OCI-LY1 (cell line): ENCODE measurements around the gene PPP1R12B.
A peak's percentile ranks its signal among the peaks of the same experiment; 100 is the strongest.

Experiments used
- H2AFZ ChIP-seq: fragments of 200-600 bp; sonication (generic), shearing (Covaris generic); 2 replicates; pipeline ENCODE4 v1.6.0; 2014; ENCODE audit warnings: antibody characterized with exemption, mild to moderate bottlenecking, low read length
- H3F3A ChIP-seq: fragments of 200-600 bp; sonication (generic), shearing (Covaris generic); 2 replicates; pipeline ENCODE4 v1.6.0; 2014; ENCODE audit warnings: mild to moderate bottlenecking, antibody characterized with exemption, low read length, moderate library complexity; ENCODE audit not compliant: insufficient read depth
- H3K27ac ChIP-seq: fragments of 200-600 bp; sonication (generic); 2 replicates; pipeline ENCODE4 v1.5.1; 2014; ENCODE audit warnings: low read length, mixed run types, mild to moderate bottlenecking, low read depth; ENCODE audit not compliant: poor library complexity, severe bottlenecking
- H3K27me3 ChIP-seq: fragments of 200-600 bp; sonication (generic); 2 replicates; pipeline ENCODE4 v1.6.0; 2014; ENCODE audit warnings: antibody characterized with exemption, mild to moderate bottlenecking, low read length, moderate library complexity; ENCODE audit not compliant: insufficient read depth
- H3K36me3 ChIP-seq: fragments of 200-600 bp; sonication (generic); 2 replicates; pipeline ENCODE4 v1.6.1; 2014; ENCODE audit warnings: mild to moderate bottlenecking, antibody characterized with exemption, low read length, moderate library complexity, mixed read lengths; ENCODE audit not compliant: insufficient read depth
- H3K4me1 ChIP-seq: fragments of 200-600 bp; sonication (generic); 2 replicates; pipeline ENCODE4 v1.5.1; 2014; ENCODE audit warnings: mild to moderate bottlenecking, low read length, moderate library complexity; ENCODE audit not compliant: insufficient read depth, severe bottlenecking
- H3K4me2 ChIP-seq: fragments of 200-600 bp; sonication (generic), shearing (Covaris generic); 2 replicates; pipeline ENCODE4 v1.6.1; 2014; ENCODE audit warnings: low read length
- H3K4me3 ChIP-seq: fragments of 200-600 bp; sonication (generic); 2 replicates; pipeline ENCODE4 v1.5.1; 2014; ENCODE audit warnings: low read length, low read depth, mild to moderate bottlenecking, mixed read lengths; ENCODE audit not compliant: poor library complexity, severe bottlenecking
- H3K79me2 ChIP-seq: fragments of 200-600 bp; shearing (Covaris generic); 2 replicates; pipeline ENCODE4 v1.6.1; 2016; ENCODE audit warnings: mixed run types, low read length, mixed read lengths; ENCODE audit not compliant: insufficient read depth
- H3K9ac ChIP-seq: fragments of 200-600 bp; sonication (generic), shearing (Covaris generic); 2 replicates; pipeline ENCODE4 v1.6.1; 2014; ENCODE audit warnings: mild to moderate bottlenecking, low read length, mixed read lengths
- H3K9me2 ChIP-seq: fragments of 200-600 bp; sonication (generic), shearing (Covaris generic); 2 replicates; pipeline ENCODE4 v1.6.1; 2014; ENCODE audit warnings: low read depth, mild to moderate bottlenecking, low read length, mixed read lengths
- H3K9me3 ChIP-seq: fragments of 200-600 bp; shearing (Covaris generic); 2 replicates; pipeline ENCODE4 v1.6.1; 2014; ENCODE audit warnings: low read length, mixed read lengths
- H4K20me1 ChIP-seq: fragments of 200-600 bp; sonication (generic), shearing (Covaris generic); 2 replicates; pipeline ENCODE4 v1.6.0; 2016; ENCODE audit warnings: mild to moderate bottlenecking, low read length; ENCODE audit not compliant: insufficient read depth
- CTCF ChIP-seq: fragments of 200-600 bp; sonication (generic), shearing (Covaris generic); IDR thresholded peaks from 2 replicates; pipeline ENCODE4 v1.5.1; 2017; ENCODE audit warnings: mild to moderate bottlenecking, antibody characterized with exemption, low read length, moderate library complexity, mixed read lengths
- EZH2 ChIP-seq: fragments of 200-600 bp; sonication (generic), shearing (Covaris generic); IDR thresholded peaks from 2 replicates; pipeline ENCODE4 v1.8.0; 2017; ENCODE audit warnings: borderline replicate concordance, mixed run types, mild to moderate bottlenecking, antibody characterized with exemption, low read length, moderate library complexity, mixed read lengths

The PPP1R12B gene

GRCh38 chr1:202564958-202565495 lies 216.5 kb downstream of the PPP1R12B start:
- H3K4me1 ChIP-seq = peaks cover 16% of the 10 kb centered on the region
- no peaks in the 10 kb centered on the region for H3F3A ChIP-seq
- H3K4me3 ChIP-seq = no peak overlapping the region
- no peaks in the 10 kb centered on the region for H3K27me3 ChIP-seq
- H3K27ac ChIP-seq = peak overlapping the region; percentile 61
- H3K4me2 ChIP-seq = no peak overlapping the region
- H3K9me3 ChIP-seq = no peaks in the 10 kb centered on the region
- H3K36me3 ChIP-seq = peaks cover 9% of the 10 kb centered on the region; the same call in 1 of the 2 replicates
- TF ChIP-seq CTCF (no peak), EZH2 (no peak)
- H4K20me1 ChIP-seq = no peaks in the 10 kb centered on the region
- H3K9ac ChIP-seq = no peak overlapping the region
- no peak overlapping the region for H2AFZ ChIP-seq
- H3K9me2 ChIP-seq = no peaks in the 10 kb centered on the region
- no peaks in the 10 kb centered on the region for H3K79me2 ChIP-seq

GRCh38 chr1:202565890-202566602 lies 217.5 kb downstream of the PPP1R12B start:
- H2AFZ ChIP-seq = no peak overlapping the region
- H3K4me2 ChIP-seq = peak overlapping the region; percentile 28; the same call in 1 of the 2 replicates
- no peaks in the 10 kb centered on the region for H3K27me3 ChIP-seq
- H3K9me3 ChIP-seq = no peaks in the 10 kb centered on the region
- no peak overlapping the region for H3K4me3 ChIP-seq
- H3K27ac ChIP-seq = peak overlapping the region; percentile 61
- H3K9me2 ChIP-seq = no peaks in the 10 kb centered on the region
- no peaks in the 10 kb centered on the region for H4K20me1 ChIP-seq
- H3K79me2 ChIP-seq = no peaks in the 10 kb centered on the region
- peaks cover 16% of the 10 kb centered on the region for H3K4me1 ChIP-seq
- H3F3A ChIP-seq = no peaks in the 10 kb centered on the region
- H3K9ac ChIP-seq = no peak overlapping the region
- H3K36me3 ChIP-seq = peaks cover 9% of the 10 kb centered on the region; the same call in 1 of the 2 replicates
- no peak for TF ChIP-seq EZH2
- TF ChIP-seq CTCF = peak; percentile 38; the same call in 1 of the 2 replicates

- H3K9me2 ChIP-seq = no peaks in the 10 kb centered on the region
- no peaks in the 10 kb centered on the region for H3K27me3 ChIP-seq
- TF ChIP-seq CTCF (no peak), EZH2 (no peak)
- no peaks in the 10 kb centered on the region for H3K9me3 ChIP-seq
- no peak overlapping the region for H3K4me3 ChIP-seq
- H4K20me1 ChIP-seq = no peaks in the 10 kb centered on the region
- no peaks in the 10 kb centered on the region for H3K79me2 ChIP-seq
- H3K27ac ChIP-seq = no peak overlapping the region
- H2AFZ ChIP-seq = no peak overlapping the region
- no peaks in the 10 kb centered on the region for H3F3A ChIP-seq
- H3K36me3 ChIP-seq = peaks cover 9% of the 10 kb centered on the region; the same call in 1 of the 2 replicates
- no peak overlapping the region for H3K9ac ChIP-seq
- no peak overlapping the region for H3K4me2 ChIP-seq
- H3K4me1 ChIP-seq = peaks cover 16% of the 10 kb centered on the region
Observed at GRCh38 chr1:202567738-202568137, 219.2 kb downstream of the PPP1R12B start.
